Neural crest cell (in vitro differentiated cells): ENCODE measurements around the gene LY6G6C. TPM values are rescaled to one million over a fixed set of nuclear protein-coding genes. Genes with fewer than 3 reads are reported as not detected.
A peak's percentile ranks its signal among the peaks of the same experiment; 100 is the strongest.
"Not testable (repeated sequence)": the region's sequence is repeated elsewhere in the genome, so short reads cannot be mapped to it uniquely, and the experiment has no call there.

Source experiments
- DNase-seq: peaks from one replicate; pipeline ENCODE4 v3.0.0; 2021; ENCODE audit warnings: low read depth, mixed read lengths, low spot score
- H3K27ac Mint-ChIP-seq: one replicate; pipeline ENCODE4 v1.8.0; 2021; ENCODE audit warnings: mild to moderate bottlenecking, mixed read lengths; ENCODE audit not compliant: unreplicated experiment
- H3K27me3 Mint-ChIP-seq: 2 replicates; pipeline ENCODE4 v1.8.0; 2021; ENCODE audit warnings: low read depth, mild to moderate bottlenecking, mixed read lengths
- H3K36me3 Mint-ChIP-seq: 2 replicates; pipeline ENCODE4 v1.8.0; 2021; ENCODE audit warnings: low read depth, mild to moderate bottlenecking, mixed read lengths
- H3K4me1 Mint-ChIP-seq: 2 replicates; pipeline ENCODE4 v1.8.0; 2021; ENCODE audit warnings: mixed read lengths
- H3K4me3 Mint-ChIP-seq: one replicate; pipeline ENCODE4 v1.8.0; 2021; ENCODE audit warnings: mild to moderate bottlenecking, mixed read lengths
- H3K9me3 Mint-ChIP-seq: 2 replicates; pipeline ENCODE4 v1.8.0; 2021; ENCODE audit warnings: mixed read lengths
- total RNA-seq: library from RNA; stranded (reverse); gene quantifications from 2 replicates; pipeline ENCODE4 v1.2.1, GENCODE V29; 2021
- TF ChIP-seq, protein P1 (sequence below): fragments of 200-600 bp; sonication (generic); conservative IDR thresholded peaks from 2 replicates; pipeline ENCODE4 v1.5.0; 2021; ENCODE audit warnings: antibody characterized with exemption, mild to moderate bottlenecking

Gene LY6G6C
- total RNA-seq, 1 donor from 2014 or later, result 1.2 TPM

DNA sequence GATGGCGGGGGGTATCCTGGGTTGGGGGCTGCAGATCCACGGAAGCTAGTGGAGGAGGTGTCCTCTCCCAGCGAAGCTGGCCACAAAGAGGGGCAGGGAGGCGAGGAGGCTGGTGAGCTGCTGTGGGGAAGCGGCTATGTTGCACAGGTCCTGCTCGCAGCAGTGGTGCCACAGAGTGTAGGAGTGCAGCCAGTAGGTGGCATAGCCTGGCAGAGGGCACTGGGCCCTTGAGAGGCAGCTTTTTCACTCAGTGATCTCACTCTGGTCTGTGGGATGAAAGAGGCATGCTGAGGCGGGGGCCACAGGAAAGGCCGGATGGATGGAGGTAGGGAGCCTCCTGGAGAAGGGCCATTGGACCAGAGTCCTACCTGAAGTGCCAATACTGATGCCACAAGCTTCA, 9.2 kb downstream of the LY6G6C start:
- no peaks in the 10 kb centered on the region for H3K27me3 Mint-ChIP-seq
- no peaks in the 10 kb centered on the region for H3K36me3 Mint-ChIP-seq
- peak overlapping the region; percentile 90 for H3K27ac Mint-ChIP-seq
- TF ChIP-seq, protein P1, sequence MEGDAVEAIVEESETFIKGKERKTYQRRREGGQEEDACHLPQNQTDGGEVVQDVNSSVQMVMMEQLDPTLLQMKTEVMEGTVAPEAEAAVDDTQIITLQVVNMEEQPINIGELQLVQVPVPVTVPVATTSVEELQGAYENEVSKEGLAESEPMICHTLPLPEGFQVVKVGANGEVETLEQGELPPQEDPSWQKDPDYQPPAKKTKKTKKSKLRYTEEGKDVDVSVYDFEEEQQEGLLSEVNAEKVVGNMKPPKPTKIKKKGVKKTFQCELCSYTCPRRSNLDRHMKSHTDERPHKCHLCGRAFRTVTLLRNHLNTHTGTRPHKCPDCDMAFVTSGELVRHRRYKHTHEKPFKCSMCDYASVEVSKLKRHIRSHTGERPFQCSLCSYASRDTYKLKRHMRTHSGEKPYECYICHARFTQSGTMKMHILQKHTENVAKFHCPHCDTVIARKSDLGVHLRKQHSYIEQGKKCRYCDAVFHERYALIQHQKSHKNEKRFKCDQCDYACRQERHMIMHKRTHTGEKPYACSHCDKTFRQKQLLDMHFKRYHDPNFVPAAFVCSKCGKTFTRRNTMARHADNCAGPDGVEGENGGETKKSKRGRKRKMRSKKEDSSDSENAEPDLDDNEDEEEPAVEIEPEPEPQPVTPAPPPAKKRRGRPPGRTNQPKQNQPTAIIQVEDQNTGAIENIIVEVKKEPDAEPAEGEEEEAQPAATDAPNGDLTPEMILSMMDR, result no peak
- no peaks in the 10 kb centered on the region for H3K9me3 Mint-ChIP-seq
- no peak overlapping the region for H3K4me3 Mint-ChIP-seq
- DNase-seq, result no peak
- peaks cover 27% of the 10 kb centered on the region for H3K4me1 Mint-ChIP-seq

DNA sequence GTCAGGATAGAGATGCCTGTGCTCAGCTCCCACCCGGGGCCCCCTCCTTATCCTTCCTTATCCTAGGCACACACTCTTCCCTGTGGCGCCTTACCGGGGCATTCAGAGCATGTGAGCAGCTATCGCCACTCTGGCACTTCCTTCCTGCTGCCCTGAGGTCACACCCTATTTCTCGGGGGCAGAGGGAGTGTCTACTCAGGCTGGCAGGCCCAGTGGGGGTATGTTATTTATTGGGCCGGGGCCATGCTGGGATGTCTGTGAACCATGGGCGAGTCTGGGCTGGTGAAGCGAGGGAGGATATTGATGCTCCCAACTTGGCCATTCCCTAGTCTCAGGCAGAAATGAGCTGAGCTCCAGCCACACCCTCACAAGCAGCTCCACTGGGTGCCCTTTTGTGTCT, 10.3 kb downstream of the LY6G6C start:
- TF ChIP-seq, protein P1, result no peak
- Mint-ChIP-seq H3K4me3 (no peak overlapping the region), H3K36me3 (no peaks in the 10 kb centered on the region), H3K4me1 (peaks cover 27% of the 10 kb centered on the region), H3K27ac (no peak overlapping the region), H3K9me3 (no peaks in the 10 kb centered on the region), H3K27me3 (no peaks in the 10 kb centered on the region)
- DNase-seq, result no peak

DNA sequence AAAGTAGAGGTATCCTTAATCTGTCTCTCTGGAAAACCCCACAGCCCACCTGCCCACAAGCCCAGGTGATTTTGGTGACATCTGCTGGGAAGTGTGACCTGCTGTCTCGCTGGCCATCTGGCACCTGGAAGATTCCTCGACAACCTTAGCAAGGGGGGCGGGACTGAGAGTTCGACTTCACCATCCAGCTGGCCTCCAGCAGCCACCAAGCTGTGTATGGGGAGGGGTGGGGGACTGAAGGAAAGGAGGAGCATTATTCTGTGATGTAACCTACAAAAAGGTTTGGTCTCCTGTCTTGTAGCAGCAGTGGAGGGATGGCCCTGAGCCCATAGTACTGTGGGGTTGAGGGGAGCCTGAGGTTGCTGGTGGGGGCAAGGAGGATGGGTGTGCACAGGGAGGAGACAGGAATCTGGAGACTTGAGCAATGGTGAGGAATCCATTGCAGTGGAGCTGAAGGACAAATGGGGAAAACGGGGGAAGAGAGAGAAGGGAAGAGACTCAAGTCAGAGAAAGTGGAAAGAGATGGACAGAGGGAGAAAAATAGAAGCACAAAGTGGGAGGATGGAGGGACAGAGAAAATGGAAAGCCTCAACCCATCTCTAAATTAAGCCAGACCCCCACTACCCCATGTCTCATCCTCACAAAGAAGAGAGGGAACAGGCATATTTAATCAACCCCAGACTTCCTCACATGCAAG, 10.9 kb downstream of the LY6G6C start:
- Mint-ChIP-seq H3K9me3 (no peaks in the 10 kb centered on the region), H3K36me3 (no peaks in the 10 kb centered on the region), H3K4me1 (peaks cover 27% of the 10 kb centered on the region), H3K4me3 (no peak overlapping the region), H3K27ac (no peak overlapping the region), H3K27me3 (no peaks in the 10 kb centered on the region)
- no peak for DNase-seq
- TF ChIP-seq, protein P1, result no peak

DNA sequence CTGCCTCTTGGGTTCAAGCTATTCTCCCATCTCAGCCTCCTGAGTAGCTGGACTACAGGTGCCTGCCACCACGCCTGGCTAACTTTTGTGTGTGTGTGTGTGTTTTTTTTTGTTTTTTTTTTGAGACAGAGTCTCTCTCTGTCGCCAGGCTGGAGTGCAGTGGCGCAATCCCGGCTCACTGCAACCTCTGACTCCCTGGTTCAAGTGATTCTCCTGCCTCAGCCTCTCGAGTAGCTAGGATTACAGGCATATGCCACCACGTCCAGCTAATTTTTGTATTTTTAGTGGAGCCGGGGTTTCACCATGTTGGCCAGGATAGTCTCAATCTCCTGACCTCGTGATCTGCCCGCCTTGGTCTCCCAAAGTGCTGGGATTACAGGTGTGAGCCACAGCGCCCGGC, 12.4 kb downstream of the LY6G6C start:
- H3K27ac Mint-ChIP-seq, H3K9me3 Mint-ChIP-seq, H3K4me3 Mint-ChIP-seq, DNase-seq, H3K27me3 Mint-ChIP-seq, H3K36me3 Mint-ChIP-seq: not testable (repeated sequence)
- H3K4me1 Mint-ChIP-seq, result peaks cover 22% of the 10 kb centered on the region

DNA sequence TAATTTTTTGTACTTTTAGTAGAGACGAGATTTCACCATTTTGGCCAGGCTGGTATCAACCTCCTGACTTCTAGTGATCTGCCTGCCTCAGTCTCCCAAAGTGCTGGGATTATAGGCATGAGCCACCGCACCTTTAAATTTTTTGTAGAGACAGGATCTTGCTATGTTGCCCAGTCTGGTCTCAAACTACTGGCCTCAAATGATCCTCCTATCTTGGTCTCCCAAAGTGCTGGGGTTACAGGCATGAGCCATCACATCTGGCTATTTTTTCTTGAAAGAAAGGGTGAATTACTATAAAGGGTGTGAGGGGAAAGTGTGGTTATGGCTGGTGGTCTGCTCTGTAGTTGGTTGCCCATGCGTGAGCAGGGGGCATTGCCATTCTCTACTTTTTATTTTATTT, 13.3 kb downstream of the LY6G6C start:
- TF ChIP-seq, protein P1, result no peak

DNA sequence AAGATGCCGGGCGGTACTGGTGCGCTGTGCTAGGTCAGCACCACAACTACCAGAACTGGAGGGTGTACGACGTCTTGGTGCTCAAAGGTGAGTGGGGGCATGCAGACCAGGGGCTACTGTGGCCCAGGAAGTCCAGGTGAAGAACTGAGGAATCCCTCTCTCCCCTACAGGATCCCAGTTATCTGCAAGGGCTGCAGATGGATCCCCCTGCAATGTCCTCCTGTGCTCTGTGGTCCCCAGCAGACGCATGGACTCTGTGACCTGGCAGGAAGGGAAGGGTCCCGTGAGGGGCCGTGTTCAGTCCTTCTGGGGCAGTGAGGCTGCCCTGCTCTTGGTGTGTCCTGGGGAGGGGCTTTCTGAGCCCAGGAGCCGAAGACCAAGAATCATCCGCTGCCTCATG, 13.8 kb downstream of the LY6G6C start:
- H3K27ac Mint-ChIP-seq, result no peak overlapping the region
- TF ChIP-seq, protein P1, result no peak
- no peaks in the 10 kb centered on the region for H3K27me3 Mint-ChIP-seq
- no peak overlapping the region for H3K4me3 Mint-ChIP-seq
- peaks cover 12% of the 10 kb centered on the region for H3K4me1 Mint-ChIP-seq
- H3K9me3 Mint-ChIP-seq, result no peaks in the 10 kb centered on the region
- H3K36me3 Mint-ChIP-seq, result no peaks in the 10 kb centered on the region
- no peak for DNase-seq

More for the DNA sequence above, 13.3 kb downstream of the LY6G6C start:
- Mint-ChIP-seq H3K4me3 (no peak overlapping the region), H3K9me3 (no peaks in the 10 kb centered on the region), H3K27me3 (no peaks in the 10 kb centered on the region), H3K36me3 (no peaks in the 10 kb centered on the region), H3K4me1 (peaks cover 16% of the 10 kb centered on the region), H3K27ac (no peak overlapping the region)
- DNase-seq, result no peak
